ENCODE data around the gene NCOA5. TPM values are rescaled to one million over a fixed set of nuclear protein-coding genes. Genes with fewer than 3 reads are reported as not detected.

Gene NCOA5
- total and polyA plus RNA-seq, 12 donors = 7.6 to 22.5 (median 11.5) TPM

DNA sequence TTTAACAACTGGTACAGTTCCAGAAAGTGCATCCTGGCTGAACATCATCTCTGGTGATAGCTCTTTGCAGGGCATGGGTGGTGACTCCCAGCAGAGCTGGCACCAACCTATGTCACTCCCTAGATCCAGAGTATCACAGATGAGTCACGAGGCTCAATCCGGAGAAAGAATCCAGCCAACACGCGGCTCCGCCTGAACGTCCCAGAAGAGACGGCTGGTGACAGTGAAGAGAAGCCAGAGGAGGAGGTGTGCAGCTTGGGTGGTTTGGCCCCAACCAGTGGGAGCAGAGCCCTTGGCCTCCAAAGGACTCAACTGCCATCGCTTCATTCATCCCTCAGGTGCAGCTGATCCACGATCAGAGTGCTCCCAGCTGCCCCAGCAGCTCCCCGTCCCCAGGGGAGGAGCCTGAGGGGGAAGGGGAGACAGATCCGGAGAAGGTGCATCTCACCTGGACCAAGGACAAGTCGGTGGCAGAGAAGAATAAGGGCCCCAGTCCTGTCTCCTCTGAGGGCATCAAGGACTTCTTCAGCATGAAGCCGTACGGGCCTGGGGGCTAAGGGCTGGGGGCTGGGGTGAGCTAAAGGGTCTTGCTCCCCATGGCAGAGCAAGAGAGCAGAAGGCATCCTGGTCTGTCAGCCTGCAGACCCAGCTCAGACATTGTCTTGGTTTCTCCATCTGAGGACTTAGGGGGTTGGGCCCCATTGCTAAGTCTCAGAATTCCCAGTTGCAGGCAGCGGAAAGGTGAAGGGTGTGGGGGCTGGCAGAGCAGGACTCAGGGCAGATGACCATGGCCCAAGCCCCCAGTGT, 33.5 kb downstream of the NCOA5 start:
- Histone ChIP-seq H3K4me1 (peaks cover 12 to 44% (median 29%) of the 10 kb centered on the region in 9 donors), H3K9me3 (no peaks in the 10 kb centered on the region), H3K36me3 (peaks cover 0 to 20% (median 2%) of the 10 kb centered on the region in 9 donors), H3K27me3 (peaks cover 0 to 46% (median 23%) of the 10 kb centered on the region in 7 donors), H3K27ac (no peak overlapping the region), H3K4me3 (no peak overlapping the region)
- ATAC-seq (no peak), DNase-seq (no peak)
- no peak for TF ChIP-seq CTCF (IDR thresholded peaks at IDR 0.05)
- 73 to 76% methylated on average over 15 of the region's 15 CpGs for WGBS, 2 donors
- intact Hi-C loops (cut with DNase I) = no loop called here

DNA sequence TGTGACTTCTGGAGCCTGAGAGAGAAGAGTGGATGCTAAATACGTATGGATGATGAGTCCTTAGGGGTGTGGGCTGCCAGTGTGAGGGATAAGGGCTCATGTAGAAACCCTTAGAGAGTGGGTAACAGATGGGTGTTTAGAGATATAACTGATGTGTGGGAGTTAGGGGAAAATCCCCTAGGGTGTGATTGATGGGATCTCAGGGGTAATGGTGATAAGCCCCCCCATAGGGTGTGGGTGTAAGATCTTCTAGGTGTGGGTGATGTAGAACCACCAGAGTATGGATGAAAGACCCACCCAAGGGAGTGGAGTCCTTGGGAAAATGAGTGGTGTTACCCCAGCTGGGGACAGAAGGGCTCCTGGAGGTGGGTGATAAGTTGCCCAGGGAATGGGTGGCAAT, 34.5 kb downstream of the NCOA5 start:
- H3K4me1 ChIP-seq = peaks cover 12 to 35% (median 22%) of the 10 kb centered on the region in 9 donors
- ATAC-seq = no peak
- no peak overlapping the region for H3K4me3 ChIP-seq
- no peak for DNase-seq
- peaks cover 0 to 11% (median 0%) of the 10 kb centered on the region in 9 donors for H3K36me3 ChIP-seq
- no peak overlapping the region for H3K27ac ChIP-seq
- intact Hi-C loops (cut with DNase I) = no loop called here
- peaks cover 0 to 51% (median 23%) of the 10 kb centered on the region in 7 donors for H3K27me3 ChIP-seq
- no peaks in the 10 kb centered on the region for H3K9me3 ChIP-seq
- no peak for TF ChIP-seq CTCF (IDR thresholded peaks at IDR 0.05)
- WGBS, 2 donors = 44 to 54% methylated on average over 1 of the region's 1 CpG

GRCh38 chr20:46054606-46055005, 35.2 kb downstream of the NCOA5 start:
- no peak for TF ChIP-seq CTCF (IDR thresholded peaks at IDR 0.05)

GRCh38 chr20:46053416-46053815, 36.3 kb downstream of the NCOA5 start:
- TF ChIP-seq CTCF (IDR thresholded peaks at IDR 0.05) = no peak
- ATAC-seq = no peak
- no peak overlapping the region for H3K27ac ChIP-seq
- no peaks in the 10 kb centered on the region for H3K36me3 ChIP-seq
- intact Hi-C loops (cut with DNase I) = no loop called here
- no peak overlapping the region for H3K4me3 ChIP-seq
- DNase-seq = no peak
- H3K4me1 ChIP-seq = peaks cover 5 to 16% (median 14%) of the 10 kb centered on the region in 9 donors
- H3K9me3 ChIP-seq = no peaks in the 10 kb centered on the region
- peaks cover 0 to 45% (median 23%) of the 10 kb centered on the region in 7 donors for H3K27me3 ChIP-seq
- 85 to 88% methylated on average over 8 of the region's 8 CpGs for WGBS, 2 donors

More at GRCh38 chr20:46054606-46055005, 35.2 kb downstream of the NCOA5 start:
- DNase-seq (no peak), ATAC-seq (no peak)
- intact Hi-C loops (cut with DNase I) = no loop called here
- Histone ChIP-seq H3K4me3 (no peak overlapping the region), H3K4me1 (peaks cover 12 to 28% (median 22%) of the 10 kb centered on the region in 9 donors), H3K27me3 (peaks cover 0 to 51% (median 23%) of the 10 kb centered on the region in 7 donors), H3K36me3 (peaks cover 0 to 4% (median 0%) of the 10 kb centered on the region in 9 donors), H3K9me3 (no peaks in the 10 kb centered on the region), H3K27ac (no peak overlapping the region)
- WGBS, 2 donors = 43 to 48% methylated on average over 6 of the region's 6 CpGs
